NCI-H446 (cell line): ENCODE data around the gene BIK.
"Not testable (repeated sequence)": the region's sequence is repeated elsewhere in the genome, so short reads cannot be mapped to it uniquely, and the experiment has no call there.

Experiments used
- DNase-seq, 2 experiments: peaks; one replicate each; lab custom pipeline; 2025; lab: John Stamatoyannopoulos, UW

Gene BIK, protein sequence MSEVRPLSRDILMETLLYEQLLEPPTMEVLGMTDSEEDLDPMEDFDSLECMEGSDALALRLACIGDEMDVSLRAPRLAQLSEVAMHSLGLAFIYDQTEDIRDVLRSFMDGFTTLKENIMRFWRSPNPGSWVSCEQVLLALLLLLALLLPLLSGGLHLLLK

DNA sequence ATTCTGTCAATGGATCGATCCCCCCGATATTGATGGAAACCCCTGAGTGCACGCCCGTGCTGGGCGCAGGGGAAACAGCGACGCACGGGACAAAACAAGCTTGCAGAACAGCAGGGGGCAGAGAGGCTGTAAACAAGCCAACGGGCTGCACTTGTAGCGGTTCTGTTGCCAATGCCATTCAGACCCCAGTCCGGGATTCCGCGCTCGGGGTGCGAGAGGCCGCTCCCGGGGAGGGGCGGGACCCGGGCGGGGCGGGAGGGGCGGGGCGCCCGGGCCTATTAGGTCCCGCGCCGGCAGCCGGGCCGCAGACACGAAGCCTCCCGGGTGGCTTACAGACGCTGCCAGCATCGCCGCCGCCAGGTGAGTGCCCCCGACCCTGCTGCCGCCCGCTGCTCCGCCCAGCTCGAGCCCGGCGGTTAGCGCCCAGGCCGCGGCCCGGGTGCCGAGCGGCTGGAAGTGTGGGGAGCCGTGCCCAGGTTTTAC, at the start of gene BIK:
Gene BIK, plus strand, starts transcription at position 307 of the 483 bp plus-strand sequence. CDS start 13,273 bp downstream, outside the sequence.
- no peak for DNase-seq

DNA sequence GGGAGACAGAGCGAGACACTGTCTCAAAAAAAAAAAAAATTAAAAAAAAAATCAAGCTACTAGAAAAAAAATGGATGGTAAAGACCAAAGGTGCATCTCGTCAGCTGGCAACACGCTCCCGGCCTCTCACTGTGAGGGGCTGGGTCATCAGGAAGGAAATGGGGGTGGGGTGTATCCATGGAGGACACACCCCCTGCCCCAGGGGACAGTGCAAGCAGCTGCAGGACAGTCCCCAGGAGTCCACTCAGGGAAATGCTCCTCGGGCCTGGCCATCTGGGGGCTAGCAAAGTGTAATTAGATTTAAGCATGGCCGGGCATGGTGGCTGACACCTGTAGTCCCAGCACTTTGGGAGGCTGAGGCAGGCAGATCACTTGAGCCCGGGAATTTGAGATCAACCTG, 44.4 kb upstream of the BIK start:
- DNase-seq, result no peak

DNA sequence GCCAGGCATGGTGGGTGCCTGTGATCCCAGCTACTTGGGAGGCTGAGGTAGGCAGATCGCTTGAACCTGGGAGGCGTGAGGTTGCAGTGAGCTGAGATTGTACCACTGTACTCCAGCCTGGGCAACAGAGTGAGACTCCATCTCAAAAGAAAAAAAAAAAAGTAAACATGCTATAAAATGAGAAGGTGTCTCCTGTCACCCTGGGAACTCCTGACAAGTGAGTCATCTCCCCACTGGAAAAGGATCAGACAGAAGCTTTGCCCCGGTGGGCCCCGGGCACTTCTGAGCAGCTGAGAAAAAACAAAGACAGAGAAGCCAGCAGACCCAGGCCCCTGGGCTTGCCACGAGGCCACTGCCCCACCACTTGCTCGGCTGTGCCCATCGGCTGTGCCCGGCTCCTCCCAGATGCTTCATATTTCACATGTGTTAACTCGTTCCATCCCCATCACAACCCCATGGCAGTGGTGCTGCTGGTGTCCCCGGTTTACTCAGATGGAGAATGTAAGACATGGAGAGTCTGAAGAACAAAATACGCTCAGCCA, 43.6 kb upstream of the BIK start:
- no peak for DNase-seq

DNA sequence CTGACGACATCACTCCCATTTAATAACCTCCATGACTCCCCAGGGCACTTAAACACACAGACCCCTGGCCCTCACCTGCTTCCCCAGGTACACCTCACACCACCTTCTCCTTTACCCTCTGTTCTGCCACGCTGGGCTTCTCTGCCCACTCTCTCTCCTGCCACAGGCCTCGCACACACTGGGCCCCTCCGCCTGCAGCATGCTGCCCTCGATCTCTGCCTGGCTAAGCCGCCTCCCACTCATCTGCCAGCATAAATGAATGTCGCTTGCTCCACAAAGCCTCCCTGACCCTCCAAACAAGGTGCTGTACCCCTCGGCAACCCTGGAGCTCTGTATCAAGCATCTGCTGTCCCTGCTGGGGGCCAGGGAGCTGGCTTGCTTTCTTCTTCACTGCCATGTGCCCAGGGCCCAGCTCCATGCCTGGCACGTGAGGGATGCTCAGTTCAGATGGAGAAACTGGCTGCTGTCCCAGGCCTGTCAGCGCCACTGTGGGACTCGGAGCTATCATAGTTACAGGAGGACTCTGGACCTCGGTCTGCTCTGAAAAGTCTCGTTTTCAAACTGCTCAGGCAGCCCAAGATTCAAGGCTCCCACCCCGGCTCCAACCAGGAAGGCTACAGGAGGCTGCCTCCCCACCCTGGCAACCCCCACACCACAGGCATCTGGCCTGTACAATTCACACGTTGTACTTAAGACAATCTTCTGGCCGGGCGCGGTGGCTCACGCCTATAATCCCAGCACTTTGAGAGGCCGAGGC, 33.3 kb upstream of the BIK start:
- DNase-seq, result peak; percentile 67 to 88

DNA sequence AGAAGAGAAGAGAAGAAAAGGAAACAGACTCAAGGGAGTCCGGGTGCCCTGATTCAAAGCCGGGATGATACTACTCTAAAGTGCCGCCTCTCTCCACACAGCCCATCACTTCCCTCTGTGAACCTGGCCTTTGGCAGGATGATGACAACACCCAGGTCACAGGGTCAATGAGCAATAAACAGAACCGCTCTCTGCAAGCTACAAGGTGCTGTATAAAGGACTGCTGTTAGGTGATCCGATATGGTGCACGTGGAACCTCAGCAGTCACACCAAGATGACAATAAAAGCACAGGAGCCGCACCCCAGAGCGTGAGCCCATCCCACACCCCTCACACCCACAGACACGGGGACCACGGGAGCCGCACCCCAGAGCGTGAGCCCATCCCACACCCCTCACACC, 32.0 kb upstream of the BIK start:
- no peak for DNase-seq

DNA sequence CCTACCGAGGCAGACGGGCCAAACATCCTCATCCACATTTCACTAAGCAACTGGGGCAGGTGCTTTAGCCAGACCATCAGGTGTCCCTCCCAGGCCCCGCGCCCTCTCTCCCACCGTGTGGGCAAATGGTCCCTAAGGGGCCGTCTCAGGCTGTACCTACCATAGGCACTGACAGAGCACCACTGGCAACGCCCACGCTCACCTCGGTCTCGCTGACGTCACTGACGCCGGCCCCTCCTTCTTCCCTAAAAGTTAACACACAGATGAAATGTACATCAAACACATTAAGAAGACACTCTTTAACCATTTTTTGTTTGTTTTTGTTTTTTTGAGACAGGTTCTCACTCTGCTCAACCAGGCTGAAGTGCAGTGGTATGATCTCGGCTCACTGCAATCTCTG, 30.8 kb upstream of the BIK start:
- DNase-seq, result no peak

DNA sequence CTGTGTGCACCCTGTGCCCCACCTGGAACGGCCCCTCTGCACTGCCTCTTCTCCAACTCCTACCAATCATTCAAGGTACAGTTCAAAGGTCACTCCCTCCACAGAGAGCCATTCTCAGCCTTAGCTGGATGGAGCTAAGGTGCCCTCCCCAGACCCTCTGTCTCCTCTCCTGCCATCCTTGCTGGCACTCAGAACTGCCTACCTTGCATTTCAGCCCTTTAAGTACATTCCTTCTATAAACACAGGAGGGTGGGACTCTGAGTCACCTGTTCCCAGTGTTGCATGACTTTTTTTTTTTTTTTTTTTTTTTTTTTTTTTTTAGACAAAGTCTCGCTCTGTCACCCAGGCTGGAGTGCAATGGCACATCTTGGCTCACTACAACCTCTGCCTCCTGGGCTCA, 29.9 kb upstream of the BIK start:
- DNase-seq, result no peak

DNA sequence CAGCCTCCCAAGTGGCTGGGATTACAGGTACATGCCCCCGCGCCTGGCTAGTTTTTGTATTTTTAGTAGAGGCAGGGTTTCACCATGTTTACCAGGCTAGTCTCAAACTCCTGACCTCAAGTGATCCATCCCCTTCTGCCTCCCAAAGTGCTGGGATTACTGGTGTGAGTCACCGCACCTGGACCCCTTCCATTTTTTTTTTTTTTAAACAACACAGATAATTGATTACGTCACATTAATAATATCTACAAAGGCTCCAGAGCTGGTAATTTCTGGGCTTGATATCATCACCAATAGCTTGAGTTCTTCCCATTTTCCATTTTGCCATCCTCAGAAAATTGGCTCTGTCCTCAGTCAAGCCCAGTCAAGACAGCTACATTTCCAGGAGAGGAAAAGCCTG, 28.6 kb upstream of the BIK start:
- no peak for DNase-seq

DNA sequence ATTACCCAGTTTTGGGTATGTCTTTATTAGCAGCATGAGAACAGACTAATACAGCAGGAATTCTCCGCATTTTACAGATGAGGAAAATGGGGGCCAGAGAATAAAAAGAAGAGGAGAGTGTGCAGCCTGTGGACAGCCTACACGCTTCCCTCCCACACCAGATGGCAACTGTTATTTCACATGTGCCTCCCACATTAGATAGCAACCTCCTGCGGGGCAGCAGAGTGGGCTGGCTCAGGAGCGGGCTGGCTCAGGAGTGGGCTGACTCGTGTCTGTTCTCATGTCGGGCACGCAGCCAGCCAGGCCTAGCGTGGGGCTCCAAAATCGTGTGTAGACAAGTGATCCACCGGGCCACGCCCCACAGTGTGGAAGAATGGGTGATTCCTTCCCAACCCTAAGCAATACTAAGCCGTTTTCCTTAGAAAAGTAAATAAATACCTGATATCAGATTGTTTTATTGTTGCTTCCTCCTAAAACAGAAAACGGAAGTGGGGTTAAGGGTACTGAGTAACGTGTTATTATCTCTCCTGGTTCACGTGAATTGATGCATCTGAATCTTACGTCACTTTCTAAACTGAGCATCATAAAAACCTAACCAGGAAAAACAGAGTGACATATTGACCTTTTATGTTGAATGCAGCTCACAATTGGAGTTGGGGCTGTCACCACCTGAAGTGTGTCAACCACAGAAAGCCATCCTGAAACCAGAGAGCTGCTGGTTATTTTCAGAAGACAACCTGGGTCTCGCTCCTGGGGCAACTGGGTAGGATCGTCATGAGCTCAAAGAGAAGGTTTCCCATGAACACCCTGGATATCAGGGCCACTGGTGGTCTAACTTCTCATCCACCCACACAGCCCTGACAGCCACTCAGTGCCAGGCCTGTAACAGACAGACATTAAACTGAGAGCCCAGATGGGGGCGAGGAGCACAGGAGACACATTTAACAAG, 24.6 kb upstream of the BIK start:
- DNase-seq, result no peak

DNA sequence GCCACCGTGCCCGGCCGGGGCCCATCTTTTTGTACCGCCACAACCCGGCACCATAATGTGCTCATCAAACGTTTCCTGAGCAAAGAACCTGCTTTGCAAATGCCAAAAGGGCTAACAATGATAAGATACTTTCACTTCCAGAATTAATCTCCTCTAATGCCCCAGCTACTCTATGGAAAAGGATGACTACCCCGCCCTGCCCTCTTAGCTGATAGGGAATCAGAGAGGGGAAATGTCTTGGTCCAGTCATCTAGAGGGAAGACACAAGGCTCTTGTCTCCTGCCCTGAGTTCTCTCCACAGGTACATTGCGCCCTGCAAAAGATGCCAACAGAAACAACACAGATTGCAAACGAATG, 21.9 kb upstream of the BIK start:
- no peak for DNase-seq

DNA sequence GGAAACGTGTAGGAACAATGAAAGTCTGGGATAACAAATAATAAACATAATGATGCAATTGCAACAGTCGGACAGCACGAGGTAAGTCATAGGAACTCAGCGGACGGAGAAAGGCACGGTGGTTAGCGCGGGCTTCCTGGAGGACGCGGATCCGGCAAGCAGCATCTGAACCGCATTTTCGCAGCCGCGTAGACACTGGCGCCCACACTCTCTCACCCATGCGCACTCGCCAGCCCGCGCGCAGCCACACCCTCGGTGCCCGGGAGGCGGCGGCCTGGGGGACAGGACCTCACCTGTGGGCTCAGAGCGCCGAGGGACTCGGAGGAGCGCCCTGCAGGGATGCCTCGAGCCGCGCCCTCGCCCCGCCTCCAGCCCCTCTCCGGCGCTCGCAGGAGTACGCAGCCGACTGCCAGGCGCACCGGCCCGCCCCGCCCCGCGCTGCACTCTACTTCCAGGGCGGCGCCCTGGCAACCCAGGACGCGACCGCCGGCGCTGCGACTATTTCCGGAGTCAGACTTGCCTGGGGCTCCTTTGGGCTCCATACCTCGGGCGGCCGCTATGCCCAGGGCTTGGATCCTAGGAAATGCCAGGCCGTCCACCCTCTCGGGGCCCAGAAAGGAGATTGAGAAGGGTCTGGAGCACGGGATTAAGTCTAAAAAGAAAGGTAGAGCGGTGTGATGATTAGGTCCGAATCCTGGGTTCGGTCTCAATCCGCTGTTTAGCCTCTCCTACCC, 21.4 kb upstream of the BIK start, which contains the start of gene TTLL1:
Gene TTLL1, minus strand, starts transcription at position 408 of the 734 bp plus-strand sequence. CDS start 13,805 bp downstream, outside the sequence.
- DNase-seq, result peak; percentile 54 to 86

DNA sequence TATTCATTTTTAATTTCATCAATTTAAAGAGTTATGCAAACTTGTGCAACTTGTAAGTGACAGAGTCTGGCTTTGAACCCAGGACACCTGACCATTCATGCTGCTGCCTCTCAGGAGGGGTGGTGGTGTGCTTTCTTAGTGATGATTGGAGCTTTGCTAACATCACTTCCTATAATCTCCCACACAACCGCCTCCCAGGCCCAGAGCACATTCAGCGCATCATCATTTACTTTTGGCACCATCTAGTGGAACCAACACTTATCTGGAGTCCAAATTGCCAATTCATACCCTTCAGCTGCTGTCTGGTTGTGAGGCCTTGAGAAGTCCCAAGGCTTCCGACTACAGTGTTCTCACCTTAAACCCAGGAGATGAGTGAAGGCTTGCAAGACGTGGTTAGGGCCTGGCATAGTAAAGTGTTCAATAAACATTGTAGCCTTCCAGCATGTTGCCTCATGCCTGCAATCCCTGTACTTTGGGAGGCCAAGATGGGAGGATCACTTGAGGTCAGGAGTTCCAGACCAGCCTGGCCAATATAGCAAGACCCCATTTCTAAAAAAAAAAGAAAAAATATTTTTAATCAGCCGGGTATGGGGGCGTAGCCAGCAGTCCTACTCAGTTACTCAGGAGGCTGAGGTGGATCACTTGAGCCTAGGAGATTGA, 20.3 kb upstream of the BIK start:
- peak; percentile 43 to 79 for DNase-seq

DNA sequence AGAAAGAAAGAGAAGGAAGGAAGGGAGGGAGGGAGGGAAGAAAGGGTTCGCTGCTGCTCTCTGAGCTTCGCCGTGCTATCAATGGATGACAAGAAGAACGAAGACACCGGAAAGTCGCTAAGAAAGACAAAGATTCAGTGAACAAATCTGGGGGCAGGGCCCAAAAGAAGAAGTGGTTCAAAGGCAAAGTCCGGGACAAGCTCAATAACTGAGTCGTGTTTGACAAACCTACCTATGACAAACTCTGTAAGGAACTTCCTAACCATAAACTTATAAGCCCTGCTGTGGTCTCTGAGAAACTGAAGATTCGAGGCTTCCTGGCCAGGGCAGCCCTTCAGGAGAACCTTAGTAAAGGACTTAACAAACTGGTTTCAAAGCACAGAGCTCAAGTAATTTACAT, 18.5 kb upstream of the BIK start:
- DNase-seq, result no peak

DNA sequence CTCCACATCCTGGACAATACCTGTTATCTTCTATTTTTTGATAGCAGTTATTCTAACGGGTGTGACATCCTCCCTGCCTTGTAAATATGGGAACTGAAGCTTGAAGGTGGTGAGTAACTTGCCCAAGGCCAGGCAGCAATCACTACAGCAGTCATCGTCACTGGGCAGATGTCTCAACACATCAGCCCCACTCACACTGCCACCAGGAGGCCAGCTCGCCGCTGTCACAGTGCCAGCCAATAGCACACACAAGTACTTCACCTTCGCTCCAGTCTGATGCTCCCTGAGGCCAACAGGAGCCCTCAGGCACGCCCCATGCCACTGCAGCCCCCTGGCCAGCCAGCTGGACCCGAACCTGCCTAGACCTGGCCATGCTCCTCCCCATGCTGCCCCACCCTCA, 16.5 kb upstream of the BIK start:
- DNase-seq, result no peak

DNA sequence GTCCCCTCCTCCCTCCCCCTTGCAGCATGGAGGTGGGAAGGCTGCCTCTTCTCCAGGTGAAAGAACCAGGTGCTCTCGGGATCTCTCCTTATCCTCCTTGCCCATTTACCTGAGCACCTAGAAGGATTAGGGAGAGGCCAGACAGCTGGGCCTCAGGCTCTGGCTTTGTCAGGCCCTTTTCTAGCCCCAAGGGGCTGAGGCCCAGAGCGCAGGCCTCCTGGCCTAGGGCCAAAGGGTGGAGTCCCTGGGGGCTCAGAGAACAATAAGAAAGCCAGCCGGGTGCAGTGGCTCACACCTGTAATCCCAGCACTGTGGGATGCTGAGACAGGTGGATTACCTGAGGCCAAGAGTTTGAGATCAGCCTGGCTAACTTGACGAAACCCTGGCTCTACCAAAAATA, 16.0 kb upstream of the BIK start:
- DNase-seq, result no peak

DNA sequence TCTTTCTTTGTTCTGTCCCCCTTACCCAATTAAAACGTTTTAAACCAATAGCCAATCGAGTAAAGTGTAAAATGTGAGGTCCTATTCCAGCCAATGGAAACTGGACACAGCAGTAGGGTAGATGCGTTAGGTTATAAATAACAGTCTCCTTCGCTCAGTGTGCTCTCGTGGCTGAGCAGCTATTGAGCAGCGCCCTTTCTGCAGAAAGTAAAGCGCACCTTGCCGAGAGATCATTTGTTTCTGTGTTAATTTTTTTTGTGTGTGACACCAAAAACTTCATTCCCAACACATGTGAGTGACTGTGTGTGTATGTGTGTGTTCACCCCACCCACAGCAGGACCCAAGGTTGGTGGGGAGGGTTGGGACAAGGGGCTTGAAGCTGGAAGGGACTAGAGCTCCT, 14.1 kb upstream of the BIK start:
- DNase-seq, result no peak

DNA sequence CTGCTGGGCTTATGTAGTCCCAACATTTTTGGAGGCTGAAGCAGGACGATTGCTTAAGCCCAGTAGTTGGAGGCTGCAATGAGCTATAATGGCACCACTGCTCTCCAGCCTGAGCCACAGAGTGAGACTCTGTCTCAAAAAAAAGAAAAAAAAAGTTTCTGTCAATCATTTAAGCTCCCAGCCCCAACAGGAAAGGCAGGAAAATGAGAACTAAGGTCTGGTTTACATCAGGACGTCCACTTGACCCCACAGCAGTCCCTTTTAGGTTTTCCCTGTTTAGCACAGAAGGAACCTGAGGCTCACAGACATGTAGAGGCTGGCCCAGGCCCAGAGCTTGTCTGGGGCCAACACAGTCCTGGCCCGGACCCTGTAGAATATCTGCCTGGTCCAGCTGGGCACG, 12.2 kb upstream of the BIK start:
- DNase-seq, result no peak

DNA sequence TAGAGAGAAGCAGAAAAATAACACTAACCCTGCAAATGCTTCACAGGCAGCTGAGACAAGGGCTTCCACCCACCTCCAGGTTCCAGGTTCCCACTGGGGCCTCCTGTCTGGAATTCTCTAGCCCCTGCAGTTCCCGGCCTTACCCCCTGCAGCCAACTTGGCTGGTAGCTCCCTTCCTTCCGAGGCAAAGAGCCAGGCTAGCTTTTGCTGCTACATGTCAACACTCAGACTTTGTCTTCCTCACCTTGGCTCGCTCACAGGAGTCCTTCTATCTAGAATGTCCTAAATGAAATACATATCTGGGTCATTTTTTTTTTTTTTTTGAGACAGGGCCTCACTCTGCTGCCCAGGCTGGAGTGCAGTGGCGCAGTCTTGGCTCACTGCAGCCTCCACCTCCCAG, 11.5 kb upstream of the BIK start:
- DNase-seq, result peak in 1 of 2 experiments; percentile 52

DNA sequence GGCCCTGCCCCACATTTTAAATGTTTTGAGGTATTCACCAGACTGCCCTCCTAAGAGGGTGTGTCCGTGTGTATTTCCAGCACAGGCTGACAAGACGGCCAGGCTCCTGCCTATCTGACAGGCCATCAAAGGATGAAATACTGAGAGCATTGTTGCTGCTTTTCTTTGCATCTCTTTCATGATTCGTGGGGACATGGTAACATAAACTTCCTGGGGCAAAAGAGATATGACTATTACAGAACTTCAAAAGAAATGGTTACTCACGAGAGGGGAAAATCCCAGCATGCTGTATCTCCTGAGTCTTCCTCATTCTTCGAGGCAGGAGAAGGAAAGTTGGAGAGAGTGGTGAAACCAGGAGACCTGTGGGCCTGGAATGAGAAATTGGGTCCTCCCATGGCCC, 10.3 kb upstream of the BIK start:
- no peak for DNase-seq

DNA sequence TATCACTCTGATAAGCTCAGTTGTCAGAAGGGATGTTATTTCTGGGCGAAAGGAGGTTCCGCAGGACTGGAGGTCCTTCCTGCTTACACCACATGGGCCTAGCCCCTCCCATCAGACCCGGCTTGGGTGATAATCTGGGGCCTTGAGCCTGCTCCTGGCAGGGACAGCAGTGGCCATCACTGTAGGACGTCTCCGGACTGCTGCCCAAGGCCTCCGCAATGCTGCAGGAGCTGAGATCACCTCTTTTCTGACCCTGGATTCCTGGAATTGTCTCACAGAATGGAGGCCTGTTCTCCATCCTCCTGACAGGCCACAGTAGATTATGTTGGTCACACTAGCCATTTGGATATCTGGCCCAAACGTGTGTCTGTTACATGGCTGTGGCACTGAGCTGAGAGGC, 9.2 kb upstream of the BIK start:
- no peak for DNase-seq

DNA sequence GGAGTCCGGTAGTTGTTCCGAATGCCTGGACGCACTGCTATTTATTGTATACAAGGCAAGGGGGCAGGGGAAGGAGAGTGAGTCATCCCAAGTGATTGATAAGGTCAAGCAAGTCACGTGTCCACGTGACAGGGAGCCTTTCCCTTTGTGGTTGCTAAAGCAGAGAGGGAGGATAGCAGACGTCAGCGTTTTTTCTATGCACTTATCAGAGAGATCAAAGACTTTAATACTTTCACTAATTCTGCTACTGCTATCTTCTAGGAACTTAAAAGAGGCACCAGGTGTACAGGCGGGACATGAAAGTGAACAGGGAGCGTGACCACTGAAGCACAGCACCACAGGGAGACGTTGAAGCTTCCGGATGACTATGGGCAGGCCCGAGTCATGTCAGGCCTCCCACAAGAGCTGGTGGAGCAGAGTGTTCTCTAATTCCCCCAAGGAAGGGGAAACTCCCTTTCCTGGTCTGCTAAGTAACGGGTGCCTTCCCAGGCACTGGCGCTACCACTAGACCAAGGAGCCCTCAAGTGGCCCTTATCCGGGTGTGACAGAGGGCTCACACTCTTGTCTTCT, 6.4 kb upstream of the BIK start:
- DNase-seq, result not testable (repeated sequence)
